MV-4-11 (cell line): ENCODE data around the gene SLIT1.
A peak's percentile ranks its signal among the peaks of the same experiment; 100 is the strongest.

ENCODE experiments used
- DNase-seq: peaks from one replicate; lab custom pipeline; 2025; lab: John Stamatoyannopoulos, UW

SLIT1 gene

DNA sequence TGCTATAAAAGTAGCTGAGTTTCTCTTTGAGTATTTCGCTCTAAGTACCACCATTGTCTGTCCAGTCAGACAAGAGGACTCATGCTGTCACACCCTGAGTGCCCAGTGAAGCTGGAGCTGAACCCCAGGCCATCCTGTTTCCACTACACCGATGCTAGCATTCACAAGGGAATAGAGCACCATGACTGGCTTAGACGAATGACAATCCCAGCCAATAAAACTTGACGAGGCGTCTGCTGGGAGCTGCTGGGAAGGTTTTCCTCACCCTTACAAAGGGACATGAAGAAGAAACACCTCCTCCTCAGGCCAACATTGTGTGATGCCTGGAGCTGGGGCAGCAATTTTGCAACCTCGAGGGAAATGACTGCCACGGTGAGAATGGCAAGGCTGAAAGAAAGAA lies 17.5 kb upstream of the SLIT1 start:
- DNase-seq: no peak

DNA sequence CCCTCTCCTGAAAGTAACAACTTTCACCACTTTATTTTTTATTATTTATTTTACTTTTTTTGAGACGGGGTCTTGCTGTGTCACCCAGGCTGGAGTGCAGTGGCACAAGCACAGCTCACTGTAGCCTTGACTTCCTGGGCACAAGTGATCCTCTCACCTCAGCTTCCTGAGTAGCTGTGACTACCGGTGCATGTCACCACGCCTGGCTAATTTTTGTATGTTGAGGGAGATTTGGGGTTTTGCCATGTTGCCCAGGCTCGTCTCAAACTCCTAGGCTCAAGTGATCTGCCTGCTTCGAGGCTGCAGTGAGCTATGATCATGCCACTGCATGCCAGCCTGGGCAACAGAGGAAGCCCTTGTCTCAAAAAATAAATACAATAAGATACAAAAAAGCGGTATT lies 14.9 kb upstream of the SLIT1 start:
- DNase-seq: no peak

DNA sequence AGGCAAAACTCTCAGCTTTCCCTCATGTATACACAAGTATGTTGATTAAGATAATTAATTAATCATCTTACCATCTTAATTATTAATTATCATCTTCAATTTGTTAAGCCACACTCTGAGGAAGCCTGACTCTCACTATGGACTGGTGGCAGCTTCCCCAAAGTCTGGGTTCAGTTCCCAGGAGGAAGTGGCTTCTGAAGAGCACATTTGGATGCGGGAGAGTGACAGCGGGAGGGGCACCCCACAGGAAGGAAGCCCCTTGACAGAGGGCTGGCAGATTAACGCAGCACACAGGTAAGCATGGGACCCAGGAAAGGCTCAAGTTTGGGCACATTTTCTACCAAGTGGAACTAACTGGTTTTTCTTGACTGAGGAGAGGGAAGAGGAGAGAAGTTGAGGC lies 13.4 kb upstream of the SLIT1 start:
- DNase-seq: peak; percentile 5

DNA sequence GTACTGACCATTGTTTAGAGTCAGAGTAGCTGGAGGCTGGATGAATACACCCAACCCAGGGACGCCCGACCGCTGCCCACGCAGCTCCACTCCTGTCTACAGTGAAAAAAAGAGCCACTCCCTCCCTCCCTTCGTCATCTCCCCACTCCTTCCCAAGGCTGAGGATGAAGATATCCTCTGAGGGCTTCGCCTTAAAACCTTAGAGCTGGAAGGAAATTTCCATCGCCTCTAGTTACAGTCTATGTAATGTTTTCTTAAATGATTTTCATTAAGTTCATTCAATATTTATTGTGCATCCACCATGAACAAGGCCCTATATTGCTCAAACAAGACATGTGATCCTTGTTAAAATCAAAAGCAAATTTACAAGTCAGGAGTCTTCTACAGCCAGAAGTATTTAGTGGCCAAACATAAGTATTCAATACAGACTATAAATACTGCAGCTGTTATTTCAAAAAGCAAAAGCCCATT lies 11.3 kb upstream of the SLIT1 start:
- DNase-seq: no peak

DNA sequence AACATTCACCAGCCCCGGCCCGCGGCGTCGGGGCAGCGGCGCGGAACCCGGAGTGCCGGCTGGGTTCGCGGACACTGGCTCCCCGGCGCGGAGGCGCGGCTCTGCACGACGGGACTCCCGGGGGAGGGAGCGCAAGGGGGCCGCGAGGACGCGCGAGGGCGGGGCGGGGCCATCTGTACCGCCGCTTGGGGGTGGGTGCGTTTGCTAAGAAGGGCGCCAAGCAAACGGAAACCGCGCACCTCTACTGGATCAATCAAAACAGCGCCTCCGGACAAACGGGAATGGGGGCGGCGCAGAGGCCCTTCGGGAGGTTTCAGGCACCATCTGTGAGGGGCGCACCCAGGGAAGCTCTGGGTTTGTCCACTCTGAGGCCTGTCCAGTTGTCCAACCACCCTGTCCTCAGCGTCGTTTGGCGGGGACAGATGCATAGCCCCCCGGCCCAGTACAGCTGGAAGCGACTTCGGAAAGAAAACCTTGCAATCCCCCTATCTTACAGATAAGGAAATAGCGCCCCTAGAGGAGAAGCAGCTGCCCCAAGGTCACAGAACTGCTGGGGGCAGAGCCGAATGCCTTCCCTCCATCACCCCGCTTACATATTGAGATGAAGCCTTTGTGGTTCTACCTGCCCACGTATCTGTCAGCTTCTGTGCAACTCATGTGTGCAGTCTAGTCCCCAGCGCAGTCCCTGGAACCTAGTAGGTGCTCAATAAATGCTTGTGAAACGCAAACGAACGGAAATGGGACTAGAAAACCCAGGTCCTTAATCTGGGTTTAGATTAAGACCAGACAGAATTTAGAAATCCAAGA lies 10.7 kb upstream of the SLIT1 start:
- peak; percentile 49 for DNase-seq

DNA sequence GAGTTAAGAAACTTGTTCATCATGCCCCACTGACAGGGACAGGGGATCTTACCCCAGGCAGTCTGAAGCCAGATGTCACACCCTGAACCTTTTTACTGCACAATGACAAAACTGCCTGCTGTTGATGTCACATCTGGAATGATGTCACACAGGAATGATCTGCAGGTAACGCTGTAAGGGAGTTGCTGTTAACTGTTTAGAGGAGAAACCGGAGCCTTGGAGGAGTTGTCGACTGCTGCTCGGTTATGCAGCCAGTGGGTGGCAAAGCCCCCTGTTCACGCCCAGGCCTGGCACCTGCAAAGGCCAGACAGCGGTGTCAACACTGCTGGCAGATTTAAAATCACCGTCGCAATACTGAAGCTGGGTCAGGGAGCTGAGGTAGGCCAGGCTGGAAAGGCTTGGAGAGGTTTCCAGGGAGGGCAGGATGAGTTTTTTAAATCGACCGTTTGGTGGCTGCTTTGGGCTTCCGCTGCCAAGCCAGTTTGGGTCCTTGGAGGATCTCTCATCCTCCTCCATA lies 10.0 kb upstream of the SLIT1 start:
- DNase-seq: peak; percentile 2

DNA sequence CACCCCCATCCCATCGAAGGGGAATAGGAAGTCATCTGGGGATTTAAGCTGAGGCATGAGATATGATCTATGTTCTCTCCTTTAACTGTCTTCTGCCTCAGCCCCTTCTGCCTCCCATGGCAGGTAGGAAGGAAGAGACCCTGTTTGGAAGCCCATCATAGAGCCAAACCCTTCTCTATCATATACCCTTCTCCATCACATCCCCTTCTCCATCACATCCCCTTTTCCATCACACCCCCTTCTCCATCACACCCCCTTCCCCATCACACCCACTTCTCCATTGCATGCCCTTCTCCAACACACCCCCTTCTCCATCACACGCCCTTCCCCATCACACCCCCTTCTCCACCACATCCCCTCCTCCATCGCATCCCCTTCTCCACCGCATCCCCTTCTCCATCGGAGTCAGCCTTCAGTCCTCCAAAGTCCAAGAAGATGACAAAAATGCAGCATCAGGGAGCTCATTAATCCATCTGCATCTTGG lies 7.2 kb upstream of the SLIT1 start:
- no peak for DNase-seq

DNA sequence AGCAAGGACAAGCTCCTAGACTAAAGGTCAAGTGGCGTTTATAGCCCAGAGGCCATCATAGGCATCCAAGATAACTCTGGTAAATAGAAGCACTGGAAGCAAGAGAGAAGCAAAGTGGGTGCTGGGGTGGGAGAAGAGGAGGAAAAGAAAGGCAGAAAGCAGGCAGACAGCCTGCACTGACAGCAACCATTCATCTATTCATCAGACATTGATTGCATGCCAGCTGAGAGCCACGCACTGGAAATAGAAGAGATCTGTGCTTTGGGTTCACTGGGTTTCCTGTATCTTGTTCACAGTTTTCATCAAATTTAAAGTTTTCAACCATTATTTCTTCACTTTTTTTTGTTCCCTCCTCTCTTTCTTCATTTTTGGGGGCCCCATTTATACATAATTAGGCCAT lies 4.7 kb upstream of the SLIT1 start:
- DNase-seq: no peak

DNA sequence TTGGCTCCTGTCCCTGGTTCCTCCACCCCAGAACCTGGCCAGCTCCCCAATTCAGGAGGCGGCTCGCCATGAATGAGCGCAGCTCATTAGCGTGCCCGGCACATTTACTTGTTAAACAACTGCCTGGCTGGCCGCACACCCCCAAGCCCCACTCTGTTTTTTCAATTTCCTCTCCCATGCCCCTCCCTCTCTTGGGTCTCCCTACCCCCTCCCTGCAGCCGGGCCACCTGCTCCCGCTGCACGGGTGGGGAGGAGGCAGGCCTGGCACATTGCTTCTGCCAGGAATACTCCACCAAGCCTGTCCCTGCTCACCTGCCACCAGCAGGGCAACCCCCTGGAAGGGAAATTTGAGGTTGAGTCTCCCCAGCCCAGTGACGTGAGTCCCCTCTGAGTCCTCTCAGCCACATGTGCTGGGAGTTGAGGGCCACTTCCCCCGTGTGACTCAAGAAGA lies 2.5 kb upstream of the SLIT1 start:
- peak; percentile 35 for DNase-seq

DNA sequence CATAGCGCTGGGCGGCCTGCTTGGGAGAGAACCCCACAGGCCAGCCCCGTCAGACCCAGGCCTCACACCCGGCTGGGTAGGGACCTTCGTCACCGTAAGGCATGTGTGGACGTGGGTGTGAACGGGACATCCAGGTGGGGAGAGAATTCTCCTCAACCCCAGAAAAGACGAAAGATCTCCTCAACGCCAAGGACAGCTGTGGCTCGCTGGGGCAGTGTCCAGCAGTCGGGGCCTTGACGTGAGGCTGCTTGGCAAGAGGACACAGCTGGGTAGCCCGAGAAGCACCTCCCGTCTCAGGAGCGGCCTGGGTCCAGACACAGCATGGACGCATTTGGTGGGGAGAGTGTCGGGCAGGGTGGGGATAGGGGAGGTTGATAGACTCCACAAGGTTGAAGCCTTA lies 1.2 kb upstream of the SLIT1 start:
- DNase-seq: no peak

DNA sequence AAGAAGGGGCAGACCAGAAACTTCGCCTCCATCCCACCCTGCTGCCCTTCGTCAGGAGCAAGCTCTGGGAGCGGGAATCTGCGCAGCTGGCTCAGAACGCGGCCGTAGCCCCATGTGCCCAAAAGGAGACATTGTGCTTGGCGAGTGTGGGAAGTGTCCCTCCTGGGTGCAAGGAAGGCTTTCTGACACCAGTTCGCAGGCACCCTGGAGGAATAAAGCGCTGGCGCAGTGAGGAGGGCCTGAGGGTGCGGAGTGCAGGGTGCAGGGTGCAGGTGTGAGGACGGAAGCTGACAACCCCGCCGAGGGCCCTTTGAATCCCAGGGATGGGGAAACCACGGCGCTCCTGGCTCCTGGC lies 811 bp downstream of the SLIT1 start:
- no peak for DNase-seq

DNA sequence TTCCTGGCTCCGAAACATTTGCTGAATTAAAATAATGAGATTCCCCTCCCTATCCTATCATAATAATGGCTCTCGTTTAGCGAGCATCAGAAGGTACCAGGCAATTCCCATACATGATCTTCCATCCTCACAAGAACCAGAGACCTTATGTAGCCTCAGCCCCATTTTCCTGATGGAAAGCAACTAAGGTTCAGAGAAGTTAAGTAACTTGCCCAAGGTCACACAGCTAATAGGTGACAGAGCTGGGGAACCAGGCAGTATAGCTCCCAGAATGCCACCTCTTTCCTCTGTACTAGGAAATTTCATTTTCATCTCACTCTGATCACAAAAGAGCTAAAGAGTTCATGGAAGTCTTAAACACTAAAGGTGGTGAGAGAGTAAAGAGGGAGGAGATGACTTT lies 2.4 kb downstream of the SLIT1 start:
- no peak for DNase-seq

DNA sequence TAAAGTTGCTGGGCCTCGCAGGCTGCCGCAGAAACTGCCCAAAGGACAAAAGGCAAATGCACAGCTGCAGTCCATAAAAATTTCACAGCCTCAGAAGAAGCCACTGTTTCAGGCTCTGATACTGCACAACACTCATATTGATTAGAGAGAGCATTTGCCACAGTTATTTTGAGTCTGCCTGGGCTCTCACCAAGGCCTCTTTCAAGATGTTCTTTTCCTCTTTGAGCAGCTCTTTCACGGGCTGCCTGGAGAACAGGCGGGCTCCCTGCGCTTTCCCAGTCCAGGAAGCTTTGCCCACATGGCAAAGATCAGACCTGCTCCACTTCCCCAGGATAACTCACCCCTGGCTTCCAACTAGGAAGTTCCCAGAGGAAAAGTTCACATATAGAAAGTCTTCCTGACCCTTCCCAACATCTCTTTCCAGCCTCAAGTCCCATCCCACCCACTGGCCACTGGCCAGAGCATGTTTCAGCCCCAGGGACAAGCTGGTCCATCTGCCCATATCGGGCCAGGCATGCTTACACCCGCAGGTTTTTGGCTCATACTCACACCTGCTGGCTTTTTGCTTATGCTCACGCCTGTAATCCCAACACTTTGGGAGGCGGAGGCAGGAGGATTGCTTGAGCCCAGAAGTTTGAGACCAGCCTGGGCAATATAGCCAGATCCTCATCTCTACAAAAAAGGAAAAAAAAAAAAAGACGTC lies 3.3 kb downstream of the SLIT1 start:
- DNase-seq: no peak

DNA sequence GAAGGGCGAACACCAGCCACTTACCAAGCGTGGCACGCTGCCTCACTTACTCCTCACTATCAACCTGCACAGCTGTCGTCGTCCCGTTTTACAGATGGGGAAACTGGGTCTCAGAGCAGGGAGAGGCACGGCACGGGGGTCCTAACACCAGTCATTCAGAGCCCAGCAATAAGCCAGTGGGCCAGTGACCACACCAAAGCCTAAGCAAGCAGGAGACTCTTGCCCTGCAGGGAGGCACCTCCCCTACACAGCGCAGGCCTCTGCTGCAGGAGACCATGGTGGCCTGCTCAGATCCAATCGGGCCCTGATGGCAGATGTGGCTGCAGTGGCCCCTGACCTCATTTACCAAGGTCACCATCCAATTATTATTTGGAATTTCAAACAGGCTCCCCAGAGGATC lies 4.8 kb downstream of the SLIT1 start:
- DNase-seq: no peak

DNA sequence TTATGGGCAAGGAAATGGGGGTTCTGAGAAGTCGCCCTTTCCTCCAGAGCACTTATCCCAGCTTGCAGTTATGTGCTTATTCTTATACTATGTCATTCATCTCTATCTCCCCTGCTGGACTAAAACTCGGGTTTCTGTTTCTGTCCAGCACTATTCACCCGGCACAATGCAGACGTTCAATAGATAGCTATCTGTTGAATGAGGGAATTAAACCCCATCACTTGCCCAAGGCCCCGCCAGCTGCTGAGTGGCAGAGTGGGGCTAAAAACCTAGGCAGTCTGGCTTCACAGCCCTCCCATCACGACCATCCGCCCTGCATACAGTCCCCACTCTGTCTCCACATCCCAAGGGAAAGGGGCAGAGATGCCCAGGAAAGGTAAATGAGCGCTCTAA lies 5.4 kb downstream of the SLIT1 start:
- DNase-seq: no peak

DNA sequence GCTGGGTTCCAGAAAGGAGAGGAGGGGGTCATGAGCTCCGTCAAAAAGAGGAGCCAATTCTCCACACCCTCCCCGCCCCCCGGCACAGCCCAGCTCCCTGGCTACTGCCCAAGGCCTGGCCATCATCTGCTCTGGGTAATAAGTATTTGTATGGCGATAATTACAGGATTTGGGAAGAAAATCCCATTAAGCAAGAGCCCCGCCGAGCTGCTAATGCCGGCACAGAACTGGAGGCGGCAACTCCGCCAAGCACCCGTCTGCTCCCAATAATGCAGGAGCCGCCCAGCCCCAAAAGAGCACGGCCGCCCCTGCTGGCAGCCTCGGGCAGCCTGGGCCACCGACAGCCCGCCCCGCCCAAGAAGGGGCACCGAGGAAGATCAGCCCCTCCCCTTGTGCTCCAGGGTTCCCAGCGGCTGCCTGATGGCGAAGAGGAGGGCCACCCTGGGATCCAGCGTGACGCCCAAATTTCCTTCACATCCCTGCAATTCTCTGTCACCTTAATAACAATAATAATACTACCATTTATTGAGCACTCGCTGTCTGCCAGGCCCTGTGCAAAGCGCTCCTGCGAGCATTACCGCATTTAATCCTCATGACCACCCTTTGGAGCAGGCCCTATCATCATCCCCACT lies 5.9 kb downstream of the SLIT1 start:
- no peak for DNase-seq

DNA sequence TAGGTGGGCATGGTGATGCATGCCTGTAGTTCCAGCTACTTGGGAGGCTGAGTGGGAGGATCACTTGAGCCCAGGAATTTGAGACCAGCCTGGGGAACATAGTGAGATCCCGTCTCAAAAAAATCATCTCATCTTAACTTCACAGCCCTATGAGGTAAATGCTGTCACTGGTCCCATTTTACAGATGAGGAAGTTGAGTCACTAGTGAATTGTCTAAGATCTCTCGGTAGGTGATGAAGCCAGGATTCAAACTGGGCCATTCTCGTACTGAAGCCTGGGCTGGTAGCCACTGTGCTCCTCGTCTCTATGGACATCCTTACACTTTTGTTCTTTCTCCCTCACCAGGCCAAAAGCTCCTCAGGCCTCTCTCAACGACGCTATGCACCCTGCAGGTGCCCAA lies 6.4 kb downstream of the SLIT1 start:
- no peak for DNase-seq

DNA sequence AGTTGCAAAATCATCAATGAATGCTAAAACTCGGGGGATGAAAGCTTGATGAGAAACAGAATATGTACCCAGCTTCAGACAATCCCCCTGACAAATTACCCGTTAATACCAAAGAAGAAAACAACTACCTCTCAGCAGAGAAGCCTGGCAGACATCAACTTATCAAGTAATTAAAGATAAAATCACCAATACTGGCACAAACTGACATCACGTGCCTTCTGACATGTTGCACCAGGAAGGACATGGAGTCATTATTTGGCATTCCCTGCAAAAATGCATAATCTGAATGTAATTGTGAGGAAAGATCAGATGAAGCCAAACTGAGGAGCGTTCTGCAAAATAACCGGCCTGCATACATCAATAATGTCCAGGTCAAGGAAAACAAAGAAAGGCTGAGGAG lies 7.7 kb downstream of the SLIT1 start:
- DNase-seq: no peak

DNA sequence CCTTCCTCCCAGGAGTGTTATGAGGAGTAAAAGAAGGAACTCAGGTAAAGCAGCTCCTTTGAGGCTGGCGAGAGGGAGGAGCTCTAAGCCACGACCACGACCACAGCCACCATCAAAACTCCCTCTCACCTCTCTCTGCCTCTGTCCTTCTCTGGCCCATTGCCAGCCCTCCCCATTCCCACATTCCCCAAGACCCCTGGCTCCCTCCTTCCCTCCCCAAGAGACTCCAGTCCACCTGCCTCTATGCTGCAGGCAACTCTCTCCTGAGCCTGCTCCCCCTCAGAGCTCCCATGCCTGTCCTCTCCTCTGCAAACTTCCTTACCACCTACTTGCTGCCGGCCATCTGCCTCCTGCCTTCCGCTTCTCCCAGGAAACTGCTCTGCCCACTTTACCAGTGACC lies 9.5 kb downstream of the SLIT1 start:
- DNase-seq: no peak

DNA sequence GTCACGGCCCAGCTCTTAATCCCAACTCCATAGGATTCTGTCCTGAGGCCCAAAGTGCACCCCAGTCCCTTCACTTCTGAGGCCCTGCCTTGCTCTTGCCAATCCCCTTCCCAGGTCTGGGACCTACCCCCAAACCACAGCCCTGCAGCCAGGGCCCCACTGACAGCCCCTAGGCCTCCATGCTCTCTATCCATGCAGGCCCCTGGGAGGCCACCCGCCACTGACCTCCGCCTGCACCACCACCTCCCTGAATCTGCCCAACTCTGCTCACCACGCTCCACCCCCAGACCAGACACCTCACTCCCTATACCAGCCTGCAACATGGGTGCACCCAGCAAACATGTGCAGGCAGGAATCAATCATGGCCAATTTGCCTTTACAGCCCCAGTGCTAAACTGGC lies 10.2 kb downstream of the SLIT1 start:
- no peak for DNase-seq

DNA sequence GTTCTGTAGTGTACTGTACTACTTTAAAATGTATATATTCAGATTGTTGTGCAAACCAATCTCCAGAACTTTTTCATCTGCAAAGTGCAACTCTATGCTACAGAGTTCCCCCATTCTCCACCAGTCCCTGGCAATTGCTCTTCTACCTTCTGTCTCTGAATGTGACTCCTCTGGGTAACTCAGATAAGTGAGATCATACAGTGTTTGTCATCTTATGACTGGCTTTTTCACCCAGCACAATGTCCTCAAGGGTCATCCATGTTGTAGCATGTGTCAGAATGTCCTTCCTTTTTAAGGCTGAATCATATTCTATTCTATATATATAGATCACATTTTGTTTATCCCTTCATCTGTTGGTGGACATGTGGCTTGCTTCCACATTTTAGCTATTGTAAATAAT lies 10.8 kb downstream of the SLIT1 start:
- DNase-seq: no peak

DNA sequence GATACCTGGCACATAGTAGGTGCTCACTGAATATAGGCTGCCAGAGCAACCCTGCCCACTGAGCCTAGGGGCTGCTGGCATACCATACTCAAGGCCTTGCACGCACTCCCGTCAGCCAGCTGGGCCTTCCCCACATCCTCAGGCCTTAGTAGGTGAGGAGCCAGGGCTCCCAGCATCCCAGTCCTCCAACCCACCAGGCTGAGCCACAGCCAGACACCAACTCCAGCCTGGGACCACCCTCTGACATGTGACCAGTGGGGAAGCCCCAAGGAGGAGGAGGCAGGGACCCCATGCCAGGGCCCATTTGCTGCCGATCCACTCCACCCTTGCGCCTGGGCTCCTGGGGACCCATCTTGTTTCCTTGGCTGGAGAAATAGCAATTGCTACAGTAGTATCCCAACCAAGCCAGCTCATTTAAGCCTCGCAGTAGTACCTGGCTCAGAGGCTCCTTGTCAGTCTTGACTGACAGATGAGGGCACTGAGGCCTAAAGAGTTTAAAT lies 11.4 kb downstream of the SLIT1 start:
- no peak for DNase-seq

DNA sequence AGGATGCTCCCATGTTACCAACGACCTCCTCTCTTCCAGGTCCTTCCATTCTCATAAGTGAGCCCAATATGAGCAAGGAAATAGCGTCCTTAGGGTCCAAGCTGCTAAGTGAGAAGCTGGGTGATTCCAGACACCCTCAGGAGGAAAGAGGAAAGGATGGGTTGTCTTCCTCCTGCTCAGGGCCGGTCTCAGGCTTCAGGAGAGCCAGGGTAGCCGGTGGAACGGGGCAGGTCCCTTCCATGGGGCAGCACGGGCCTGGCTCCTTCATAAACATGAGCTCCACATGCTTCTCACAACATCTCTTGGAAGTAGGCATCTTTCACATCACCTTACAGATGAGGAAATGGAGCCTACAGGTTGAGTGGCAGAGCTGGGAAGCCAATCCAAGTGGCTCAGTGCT lies 12.7 kb downstream of the SLIT1 start:
- DNase-seq: no peak
